GM10266 (cell line): Measurements from ENCODE around the gene RRBP1.

Experiments used
- DNase-seq: peaks from one replicate; pipeline ENCODE4 v3.0.0; 2012; ENCODE audit errors: extremely low spot score
- TF ChIP-seq, protein P1 (sequence below): IDR thresholded peaks from 2 replicates; pipeline ENCODE4 v1.5.1; 2012; ENCODE audit warnings: mild to moderate bottlenecking, low read depth; ENCODE audit not compliant: control insufficient read depth, insufficient read depth; ENCODE audit errors: missing control alignments

The RRBP1 gene

GRCh38 chr20:17674722-17675518 lies 7.1 kb downstream of the RRBP1 start:
- DNase-seq: no peak
- TF ChIP-seq, protein P1, sequence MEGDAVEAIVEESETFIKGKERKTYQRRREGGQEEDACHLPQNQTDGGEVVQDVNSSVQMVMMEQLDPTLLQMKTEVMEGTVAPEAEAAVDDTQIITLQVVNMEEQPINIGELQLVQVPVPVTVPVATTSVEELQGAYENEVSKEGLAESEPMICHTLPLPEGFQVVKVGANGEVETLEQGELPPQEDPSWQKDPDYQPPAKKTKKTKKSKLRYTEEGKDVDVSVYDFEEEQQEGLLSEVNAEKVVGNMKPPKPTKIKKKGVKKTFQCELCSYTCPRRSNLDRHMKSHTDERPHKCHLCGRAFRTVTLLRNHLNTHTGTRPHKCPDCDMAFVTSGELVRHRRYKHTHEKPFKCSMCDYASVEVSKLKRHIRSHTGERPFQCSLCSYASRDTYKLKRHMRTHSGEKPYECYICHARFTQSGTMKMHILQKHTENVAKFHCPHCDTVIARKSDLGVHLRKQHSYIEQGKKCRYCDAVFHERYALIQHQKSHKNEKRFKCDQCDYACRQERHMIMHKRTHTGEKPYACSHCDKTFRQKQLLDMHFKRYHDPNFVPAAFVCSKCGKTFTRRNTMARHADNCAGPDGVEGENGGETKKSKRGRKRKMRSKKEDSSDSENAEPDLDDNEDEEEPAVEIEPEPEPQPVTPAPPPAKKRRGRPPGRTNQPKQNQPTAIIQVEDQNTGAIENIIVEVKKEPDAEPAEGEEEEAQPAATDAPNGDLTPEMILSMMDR: no peak

- TF ChIP-seq, protein P1: no peak
- no peak for DNase-seq
Measured at GRCh38 chr20:17673084-17673483, 9.0 kb downstream of the RRBP1 start.

GRCh38 chr20:17671565-17671964 lies 10.5 kb downstream of the RRBP1 start:
- TF ChIP-seq, protein P1: no peak
- DNase-seq: no peak

GRCh38 chr20:17671011-17671410 lies 11.0 kb downstream of the RRBP1 start:
- TF ChIP-seq, protein P1: no peak
- no peak for DNase-seq

GRCh38 chr20:17669306-17669931 lies 12.6 kb downstream of the RRBP1 start:
- no peak for DNase-seq
- TF ChIP-seq, protein P1: no peak

- TF ChIP-seq, protein P1: no peak
- DNase-seq: no peak
Measured at GRCh38 chr20:17668432-17668831, 13.6 kb downstream of the RRBP1 start.

DNA sequence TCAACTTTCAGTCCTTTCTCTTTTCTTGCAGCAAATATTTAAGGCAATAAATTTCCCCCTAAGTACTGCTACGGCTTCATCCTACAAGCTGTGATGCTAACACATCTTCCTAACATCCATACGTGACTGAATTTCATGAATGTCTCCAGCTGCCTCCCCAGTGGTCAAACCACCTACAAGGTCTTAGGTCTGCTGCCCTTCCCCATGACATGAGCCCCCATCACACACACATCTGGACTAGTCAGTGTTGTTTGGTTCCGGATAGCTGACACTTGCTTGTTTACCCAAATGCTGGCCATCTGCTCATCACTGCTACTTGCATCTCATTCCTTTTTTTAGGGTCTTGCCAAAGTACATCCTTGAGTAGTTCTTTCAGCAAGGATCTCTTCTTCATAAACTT lies 14.6 kb downstream of the RRBP1 start:
- no peak for DNase-seq
- TF ChIP-seq, protein P1: no peak
